Superior temporal gyrus (tissue), 1 donor: ENCODE data around the gene POU6F2.

Experiments used
- DNase-seq: peaks from one replicate; pipeline ENCODE4 v3.0.0-alpha.2; 2016; ENCODE audit errors: extremely low spot score

Gene POU6F2

DNA sequence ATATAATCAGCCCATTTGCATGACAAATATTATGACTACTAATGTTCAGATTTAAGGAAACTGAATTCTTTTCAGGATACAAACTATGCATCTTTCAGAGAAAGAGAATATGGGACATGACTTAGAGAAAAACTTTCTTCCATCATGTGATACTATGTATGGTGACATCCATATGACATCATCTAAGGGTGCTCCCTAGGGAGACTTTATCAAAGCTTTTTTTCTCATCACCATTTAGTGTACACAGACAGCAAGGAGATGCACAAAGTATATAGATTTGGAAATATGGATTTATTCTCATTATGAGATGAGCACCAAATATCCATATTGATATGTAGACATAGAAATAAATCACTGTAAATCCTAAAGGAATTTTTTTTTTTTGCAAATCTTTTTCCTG, 424.3 kb downstream of the POU6F2 start:
- no peak for DNase-seq

DNA sequence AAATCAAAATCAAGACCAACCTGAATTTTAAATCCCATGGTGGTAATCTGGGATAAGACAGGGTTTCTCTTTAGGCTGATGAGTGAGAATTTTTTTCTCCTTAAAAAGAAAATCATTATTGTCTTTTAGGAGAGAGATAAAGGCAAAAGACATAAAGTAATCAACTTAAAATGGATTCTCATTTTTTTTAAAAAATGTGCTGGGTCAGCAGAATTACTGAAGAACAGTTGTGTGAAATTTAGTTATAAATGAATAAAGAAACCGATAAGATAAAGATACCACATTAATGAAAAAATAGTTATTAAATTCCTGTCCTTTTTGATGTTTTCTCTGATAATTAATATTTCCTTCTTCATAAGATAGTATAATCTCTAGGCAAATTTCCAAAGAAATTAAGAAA, 427.2 kb downstream of the POU6F2 start:
- DNase-seq: no peak

DNA sequence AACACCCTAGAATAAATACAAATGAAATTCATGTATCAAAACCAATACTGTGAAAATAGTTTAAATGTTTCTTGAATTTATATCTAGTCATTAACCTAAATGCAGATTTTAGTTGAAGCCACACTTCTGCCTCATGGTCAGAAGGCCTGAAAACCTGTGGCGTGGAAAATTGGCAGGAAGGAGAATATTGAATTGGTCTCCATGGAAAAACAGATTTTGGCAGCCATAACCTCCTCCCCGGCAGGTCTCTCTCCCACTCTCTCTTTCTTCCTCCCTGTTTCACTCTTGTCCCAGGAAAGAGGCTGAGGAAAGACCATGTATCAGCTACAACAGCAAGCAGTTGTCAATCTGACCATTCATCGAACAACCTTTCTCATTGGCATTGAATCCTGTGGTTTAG, 427.9 kb downstream of the POU6F2 start:
- DNase-seq: no peak

DNA sequence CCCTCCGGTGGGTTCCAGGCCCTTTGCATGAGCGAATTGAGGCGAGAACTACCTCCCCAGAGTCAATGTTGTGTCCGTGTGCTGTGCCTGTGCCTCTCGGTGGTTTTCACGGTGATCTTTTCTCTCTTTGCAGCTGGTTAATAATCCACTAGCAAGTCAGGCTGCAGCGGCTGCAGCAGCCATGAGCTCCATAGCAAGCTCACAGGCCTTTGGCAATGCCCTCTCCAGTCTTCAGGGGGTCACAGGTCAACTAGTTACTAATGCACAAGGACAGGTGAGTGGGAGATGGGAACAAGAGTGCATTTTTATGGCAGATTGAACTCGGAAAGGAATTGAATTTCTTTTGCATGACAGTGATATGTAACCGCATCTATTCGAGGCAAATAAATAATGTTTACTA, 428.8 kb downstream of the POU6F2 start:
- DNase-seq: no peak

DNA sequence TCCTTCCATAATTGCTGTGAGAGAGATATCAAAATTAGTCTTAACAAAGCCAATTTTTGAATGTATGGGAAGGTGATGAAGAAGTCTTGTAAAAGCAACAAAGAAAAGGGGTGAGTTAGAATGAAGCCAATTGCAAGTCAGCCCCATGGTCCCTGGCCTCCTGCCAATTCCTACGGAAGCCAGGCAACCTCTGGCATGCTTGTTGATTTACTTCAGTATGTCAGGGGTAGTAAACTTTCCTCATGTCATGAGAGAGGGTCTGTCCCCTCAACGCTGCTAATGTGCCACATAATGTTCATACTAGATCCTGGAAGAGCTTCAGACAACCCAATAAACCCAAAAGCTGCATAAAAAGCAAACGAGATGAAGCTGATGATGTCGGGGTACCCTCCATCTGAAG, 429.4 kb downstream of the POU6F2 start:
- no peak for DNase-seq

DNA sequence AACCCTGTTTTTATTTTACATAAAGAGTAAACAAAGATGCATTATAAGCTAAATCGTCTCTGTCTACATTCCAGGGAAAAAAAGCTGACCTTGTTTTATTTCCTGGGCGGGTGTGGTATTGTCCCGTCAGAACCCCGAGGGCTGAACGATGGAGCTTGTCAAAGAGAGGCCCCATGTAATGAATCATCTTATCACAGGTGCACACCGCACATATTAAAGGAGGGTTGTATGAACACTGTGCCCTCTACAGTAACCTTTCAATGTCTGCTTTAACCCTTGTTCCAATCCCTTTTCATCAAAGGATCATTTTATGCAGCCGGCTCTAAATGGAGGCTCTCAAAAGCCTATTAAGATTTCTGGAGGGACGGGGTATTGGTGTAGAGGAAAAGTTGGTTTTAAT, 430.0 kb downstream of the POU6F2 start:
- no peak for DNase-seq

DNA sequence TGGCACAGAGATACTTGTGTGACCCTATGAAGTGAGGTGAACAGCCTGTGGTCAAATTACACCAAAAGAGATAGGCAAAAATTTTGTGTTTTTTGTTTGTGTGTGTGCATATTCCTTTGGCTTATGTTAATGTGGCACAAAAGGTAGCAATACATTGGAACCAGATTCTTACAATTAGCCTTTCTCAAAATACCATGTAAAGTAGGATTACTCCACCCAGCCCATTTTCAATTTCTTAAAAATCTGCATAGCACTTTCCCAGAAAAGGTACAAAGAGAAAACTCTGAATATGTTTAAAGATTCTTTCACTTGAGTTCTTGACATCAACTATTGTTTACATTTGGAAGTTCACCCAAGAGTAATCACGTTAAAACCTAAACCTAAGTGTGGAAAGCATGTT, 431.2 kb downstream of the POU6F2 start:
- no peak for DNase-seq

DNA sequence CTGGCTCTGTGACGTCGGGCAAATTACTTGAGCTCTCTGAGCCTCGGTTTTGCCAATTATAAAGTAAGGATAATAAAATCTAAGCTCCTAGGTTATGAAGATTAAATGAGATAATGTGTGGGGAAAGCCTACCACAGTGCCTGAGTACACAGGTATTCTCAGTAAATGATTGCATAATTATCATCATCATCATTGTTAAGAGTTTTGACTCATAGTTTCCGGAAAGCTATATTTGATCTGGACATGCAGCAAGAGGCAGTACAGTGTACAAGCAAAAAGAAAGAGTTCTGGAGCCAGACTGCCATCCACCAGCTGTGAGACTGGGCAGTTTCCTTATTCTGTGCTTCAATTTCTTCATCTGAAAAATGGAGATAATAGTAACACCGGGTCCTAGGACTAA, 432.9 kb downstream of the POU6F2 start:
- DNase-seq: no peak

DNA sequence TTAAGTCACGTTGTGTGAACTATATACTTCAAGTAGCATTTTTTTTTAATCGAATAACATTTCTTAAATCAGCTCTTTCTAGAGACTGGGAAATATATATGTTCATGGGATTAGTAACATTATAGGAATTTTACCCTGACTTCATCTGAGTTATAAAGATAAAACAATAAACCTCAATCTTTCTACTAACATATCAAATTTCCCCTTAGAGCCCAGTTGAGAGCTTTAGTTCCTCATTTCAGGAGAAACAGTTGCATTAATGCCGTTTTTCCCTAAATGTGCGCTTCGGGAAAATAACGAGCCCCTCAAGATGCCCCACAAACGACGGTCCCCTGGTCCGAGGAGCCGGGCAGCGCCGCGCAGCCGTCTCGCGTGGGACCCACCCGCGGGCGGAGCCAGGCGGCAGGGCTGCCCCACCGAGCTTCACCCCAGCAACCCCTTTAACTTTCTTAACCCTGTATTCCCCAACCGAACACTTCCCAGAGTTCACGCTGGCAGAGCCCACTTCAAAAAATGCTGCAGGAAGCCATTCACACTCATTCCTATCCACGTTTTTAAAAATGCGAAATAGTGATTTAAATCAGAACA, 436.0 kb downstream of the POU6F2 start:
- no peak for DNase-seq

DNA sequence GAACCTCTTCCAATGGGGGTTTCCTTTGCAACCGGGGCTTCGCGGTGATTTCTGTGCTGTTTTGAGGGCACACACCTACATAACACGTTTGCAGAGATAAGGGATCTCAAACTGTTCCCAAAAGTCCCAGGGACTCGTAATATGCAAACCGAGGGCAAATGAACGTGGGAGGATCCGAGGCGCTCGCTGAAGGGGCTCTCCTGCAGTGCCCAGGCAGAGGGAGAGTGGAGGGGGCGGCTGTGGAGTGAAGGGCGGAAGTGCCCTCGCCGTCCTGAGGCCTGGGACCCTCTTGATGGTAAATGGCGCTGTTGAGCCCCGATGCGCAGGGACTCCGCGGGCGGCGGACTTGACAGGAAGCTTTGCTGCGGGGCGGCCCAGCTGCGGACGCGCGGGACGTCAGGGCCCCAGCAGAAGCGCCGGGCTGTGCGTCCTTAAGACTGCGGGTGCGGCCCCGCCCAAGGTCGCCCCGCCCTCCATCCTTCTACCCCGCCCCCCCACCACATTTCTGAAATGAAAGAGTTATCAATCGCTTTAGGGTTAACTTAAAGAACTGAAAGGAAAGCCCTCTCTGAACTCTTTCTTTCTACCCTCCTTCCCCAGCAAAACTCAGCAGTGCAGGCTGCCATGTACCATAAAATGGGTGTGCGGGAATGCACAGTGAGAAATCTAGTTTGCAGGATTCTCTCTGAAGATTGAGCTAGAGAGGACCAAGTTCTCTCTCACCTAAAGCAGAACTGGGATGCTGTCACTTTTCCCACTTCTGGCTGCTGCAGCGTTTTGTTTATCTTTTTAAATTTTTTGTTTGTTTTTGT, 436.7 kb downstream of the POU6F2 start:
- DNase-seq: no peak

DNA sequence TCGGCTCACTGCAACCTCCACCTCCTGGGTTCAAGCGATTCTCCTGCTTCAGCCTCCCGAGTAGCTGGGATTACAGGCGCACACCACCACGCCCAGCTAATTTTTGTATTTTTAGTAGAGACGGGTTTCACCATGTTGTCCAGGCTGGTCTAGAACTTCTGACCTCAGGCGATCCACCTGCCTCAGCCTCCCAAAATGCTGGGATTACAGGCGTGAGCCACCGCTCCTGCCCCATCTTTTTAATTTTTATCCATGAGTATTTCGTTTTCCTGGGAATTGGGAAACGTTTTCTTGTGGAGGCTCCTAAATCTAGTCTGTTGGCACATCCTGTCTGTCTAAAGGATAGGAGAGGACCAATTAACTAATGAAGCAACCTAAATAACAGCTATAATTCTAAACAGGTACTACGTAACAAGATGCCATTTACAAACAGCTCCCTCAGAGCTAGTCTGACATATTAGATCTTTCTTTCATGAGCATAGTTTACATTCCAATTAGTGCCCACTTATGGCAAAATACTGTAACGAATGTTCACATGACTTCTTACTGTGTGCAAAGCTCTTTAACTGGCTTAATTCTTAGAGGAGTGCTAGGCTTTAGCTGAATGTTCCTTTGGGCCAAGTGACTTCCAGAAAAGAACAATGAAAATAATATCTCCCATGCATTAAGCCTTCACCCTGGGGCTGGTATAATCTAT, 437.5 kb downstream of the POU6F2 start:
- DNase-seq: no peak

DNA sequence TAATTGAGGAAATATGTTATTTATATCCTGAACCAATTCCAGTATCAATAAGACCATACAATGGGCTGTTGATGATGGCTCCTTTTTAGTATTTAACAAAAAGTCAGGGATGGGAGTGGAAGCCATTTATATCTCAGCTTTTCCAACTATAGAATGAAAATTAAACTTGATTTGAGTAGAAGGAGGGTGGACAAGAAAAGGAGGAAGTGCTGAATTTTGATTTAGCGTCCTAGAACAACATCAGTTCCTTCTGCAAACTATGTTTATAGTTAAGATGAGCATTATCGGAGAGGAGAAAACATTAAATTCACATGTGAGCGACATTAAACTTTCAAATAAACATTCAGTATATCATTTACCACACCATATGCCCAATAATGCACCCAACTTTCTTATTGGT, 439.2 kb downstream of the POU6F2 start:
- DNase-seq: no peak

DNA sequence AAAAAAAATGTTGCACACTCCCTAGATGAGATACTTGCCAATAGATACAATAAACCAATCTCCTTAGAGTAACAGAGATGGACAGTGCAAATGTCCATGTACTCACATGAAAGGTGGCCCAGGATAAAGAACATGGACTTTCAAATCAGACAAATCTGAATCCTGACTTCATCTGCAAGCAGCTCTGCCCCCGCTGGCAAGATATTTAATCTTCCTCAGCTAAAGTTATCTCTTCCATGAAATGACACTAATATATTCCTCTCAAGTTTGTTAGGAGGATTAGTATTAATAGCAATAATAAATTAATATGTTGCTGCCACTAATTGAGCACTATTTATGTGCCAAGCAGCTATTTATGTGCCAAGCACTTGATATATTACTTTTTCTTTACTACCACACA, 439.9 kb downstream of the POU6F2 start:
- no peak for DNase-seq

DNA sequence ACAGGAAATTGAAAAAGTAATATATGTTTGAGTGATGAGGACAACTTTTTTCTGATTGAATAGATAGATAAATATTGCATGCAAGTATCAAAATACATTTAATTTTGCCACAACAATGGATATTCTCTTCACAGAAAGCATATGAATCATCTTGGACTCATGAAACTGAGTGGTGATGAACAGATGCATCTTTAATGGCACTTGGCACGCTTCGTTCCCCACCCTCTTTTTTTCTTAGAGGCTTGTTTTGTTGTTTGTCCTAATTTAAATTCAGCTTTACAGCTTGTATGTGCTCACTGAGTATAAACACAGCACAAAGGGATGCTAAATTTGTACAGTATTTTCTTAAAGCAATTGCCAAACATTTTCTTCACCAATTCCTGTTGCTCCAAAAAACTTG, 443.5 kb downstream of the POU6F2 start:
- no peak for DNase-seq

DNA sequence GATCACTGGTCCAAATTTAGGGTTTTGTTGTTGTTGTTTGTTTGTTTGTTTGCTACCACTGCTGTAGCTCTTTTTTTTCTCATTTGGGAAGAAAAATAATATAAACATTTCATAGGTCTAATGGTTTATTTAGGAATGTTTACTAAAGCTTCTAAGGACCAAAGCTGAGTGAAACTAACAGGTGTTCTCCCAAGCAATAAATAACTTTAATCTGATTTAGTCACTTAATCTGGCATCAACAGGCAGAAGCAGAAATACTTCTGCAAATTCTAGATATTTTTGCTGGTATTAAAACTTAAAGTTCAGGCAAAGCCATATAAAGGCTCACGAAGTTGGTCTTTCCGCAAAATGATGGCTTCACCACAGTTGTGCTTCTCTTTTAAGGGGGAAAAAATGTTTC, 444.0 kb downstream of the POU6F2 start:
- no peak for DNase-seq

DNA sequence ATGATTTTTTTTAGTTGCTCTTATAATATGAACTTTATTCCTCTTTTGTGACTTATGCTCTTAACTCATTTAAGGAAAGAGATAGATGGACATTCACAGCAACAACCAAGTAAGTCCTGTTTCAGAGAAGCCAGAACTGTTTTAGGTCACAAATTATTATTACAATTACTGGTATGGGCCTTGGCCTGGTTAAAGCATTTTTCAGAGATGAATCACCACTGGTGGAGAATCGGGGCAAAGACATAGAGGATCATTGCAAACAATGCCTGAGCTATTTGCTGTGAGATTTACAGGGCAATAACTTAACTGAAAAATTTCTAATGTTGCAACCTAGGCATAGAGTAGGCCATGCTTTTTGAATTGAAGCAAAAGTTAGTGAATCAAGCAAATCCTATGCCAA, 450.5 kb downstream of the POU6F2 start:
- no peak for DNase-seq

DNA sequence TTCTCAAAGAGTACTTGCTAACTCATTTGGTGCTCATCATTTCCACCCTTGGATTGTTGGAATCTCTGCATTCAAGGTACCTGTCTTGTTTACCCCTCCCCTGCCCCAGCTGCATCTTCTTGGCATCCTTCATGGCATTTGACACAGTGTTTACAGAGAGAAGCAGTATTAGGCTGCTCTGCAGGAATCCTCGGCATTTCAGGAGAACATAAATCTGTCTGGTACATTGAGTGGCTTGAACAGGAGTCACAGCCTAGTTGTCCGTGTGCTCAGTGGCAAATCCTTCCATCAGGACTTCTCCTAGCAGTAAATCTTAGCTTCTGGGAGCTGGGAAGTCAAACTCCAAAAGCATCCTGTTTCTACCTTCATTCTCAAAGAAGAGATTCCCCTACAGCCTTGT, 451.7 kb downstream of the POU6F2 start:
- DNase-seq: no peak

DNA sequence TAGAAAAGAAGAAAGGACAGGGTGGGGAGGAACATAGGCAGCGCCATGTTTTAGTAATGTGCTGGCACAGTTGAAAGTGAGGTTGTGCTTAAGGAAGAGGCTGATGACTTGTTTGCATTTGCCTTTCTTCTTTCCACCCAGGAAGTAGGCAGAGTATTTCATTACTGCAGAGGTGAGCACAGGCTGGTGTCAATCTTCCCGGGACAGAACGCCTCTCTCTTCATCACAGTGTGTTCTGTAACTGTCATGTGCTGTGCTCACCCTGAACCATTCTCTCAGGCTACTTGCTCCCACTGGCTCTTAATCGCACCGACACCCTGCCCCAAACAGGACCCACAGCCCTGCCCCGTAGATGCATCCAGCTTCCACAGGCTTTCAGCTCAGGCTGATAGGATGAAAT, 452.7 kb downstream of the POU6F2 start:
- DNase-seq: no peak

DNA sequence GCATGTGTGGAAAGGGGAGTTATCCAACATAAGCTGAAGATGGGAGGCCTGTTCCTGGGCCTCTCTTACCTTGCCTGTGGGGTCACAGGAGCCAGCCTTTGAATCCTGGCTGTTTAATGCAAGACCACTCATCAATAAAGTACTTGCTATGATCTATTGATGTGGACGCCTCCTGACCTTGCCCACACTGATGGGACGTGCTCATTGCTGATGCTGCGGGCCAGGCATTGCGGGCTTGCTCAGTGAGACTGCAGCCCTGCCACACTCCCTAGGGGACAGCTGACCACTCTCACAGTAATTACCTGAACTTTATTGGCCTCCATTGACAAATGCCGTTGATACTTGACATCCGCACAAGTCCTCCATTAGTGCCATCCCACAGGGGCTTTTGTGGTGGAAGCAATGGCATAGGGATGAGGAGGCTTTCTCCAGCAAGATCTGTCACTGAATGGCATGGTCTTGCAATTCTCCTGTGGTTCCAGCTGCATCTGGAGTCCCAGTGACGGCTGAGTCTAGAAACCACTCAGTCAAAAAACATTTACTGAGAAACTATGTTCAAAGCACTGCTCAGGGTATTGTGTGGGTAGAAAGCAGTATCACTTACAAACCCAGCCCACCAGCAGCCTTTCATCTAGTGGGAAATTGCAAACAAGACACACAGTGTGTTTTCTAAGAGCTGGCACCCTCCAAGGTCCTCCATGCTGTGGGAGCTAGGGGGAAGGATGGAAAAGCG, 453.4 kb downstream of the POU6F2 start:
- DNase-seq: no peak

DNA sequence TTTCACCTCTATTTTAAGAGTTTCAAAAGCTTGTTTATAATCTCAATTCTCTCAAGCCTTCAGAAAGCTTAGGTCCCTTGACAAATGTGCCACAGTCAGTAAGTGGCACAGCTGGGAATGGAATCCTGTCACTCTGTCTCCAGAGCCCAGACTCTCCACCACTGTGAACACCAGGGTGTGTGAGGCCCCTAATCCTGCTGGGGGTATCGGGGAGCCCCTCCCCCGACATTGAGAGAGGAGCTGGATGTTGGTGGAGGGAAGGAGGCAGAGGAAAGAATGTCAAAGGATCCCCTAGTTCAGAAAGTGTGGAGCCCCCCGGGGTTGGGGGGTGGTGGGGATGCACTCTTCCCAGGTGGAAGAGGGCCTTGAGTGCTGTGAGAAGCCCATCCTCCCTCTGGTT, 454.7 kb downstream of the POU6F2 start:
- DNase-seq: no peak

DNA sequence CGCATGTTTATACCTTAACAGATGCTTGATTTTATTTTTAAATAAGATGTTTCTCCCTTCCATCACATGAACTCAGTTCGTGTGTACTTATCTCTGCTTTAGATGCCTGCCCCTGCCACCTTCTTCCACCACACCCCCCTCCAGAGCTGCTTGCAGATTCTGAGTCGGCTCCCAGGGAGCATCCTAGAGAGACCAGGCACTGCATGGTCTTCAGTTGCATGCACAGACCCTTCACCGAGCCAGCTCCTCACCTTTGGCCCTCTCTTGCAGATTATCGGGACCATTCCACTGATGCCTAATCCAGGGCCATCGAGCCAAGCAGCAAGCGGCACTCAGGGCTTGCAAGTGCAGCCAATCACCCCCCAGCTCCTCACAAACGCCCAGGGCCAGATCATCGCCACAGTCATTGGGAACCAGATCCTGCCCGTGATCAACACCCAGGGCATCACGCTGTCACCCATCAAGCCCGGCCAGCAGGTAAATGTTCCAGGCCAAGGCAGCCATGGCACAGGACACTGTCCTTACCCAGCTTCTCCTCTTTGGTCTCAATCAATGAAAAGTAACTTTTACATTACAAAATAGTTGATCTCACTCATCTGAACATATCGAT, 455.2 kb downstream of the POU6F2 start:
- DNase-seq: no peak

DNA sequence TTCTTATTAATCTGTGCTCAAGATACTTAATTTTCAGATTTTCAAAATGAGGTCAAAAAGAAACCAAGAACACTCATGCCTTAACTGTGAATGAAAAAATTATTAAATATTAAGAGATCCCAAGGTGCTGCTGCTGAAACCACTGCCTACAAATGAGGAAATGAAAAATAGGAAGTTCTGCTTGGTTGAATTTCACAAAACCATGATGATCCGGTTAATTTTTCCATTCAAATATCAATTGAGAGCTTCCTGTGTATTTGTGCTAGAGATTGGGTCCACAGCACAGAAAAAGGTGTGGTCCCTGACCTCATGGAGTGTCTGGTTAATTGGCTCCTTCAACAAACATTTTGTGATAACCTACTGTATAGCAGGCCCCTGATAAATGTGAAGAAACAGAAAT, 455.8 kb downstream of the POU6F2 start:
- no peak for DNase-seq
